Measurements from ENCODE around the gene MAPK1.
"Not testable (repeated sequence)": the region's sequence is repeated elsewhere in the genome, so short reads cannot be mapped to it uniquely, and the experiment has no call there.

Gene MAPK1

DNA sequence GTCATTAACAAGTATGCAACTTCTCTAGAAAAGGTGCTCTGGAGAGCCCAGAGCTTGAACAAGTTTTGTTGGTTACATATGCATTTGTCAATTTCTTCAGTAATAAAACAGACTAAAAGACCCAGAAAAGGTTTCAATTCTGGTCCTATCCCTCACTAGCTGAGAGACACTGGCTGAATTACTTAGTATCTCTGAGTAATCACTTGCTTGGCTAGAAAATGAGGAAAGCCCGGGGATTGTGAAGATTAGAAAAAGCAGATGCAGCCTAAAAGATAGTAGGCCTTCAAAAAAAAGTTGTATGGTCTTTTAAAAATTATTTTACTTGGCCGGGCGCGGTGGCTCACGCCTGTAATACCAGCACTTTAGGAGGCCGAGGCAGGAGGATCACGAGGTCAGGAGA is 41.2 kb downstream of the MAPK1 start:
- Histone ChIP-seq H3K9me3 (ENCODE audit: insufficient read depth, low read depth, low read length) (no peaks in the 10 kb centered on the region), H3K4me1 (ENCODE audit: insufficient read depth, low read length) (peaks cover 8% of the 10 kb centered on the region), H3K36me3 (ENCODE audit: insufficient read depth, low read depth, low read length) (no peaks in the 10 kb centered on the region), H3K9ac (ENCODE audit: low read depth, low read length) (no peak overlapping the region), H3K27ac (ENCODE audit: low read length) (no peak overlapping the region), H3K27me3 (ENCODE audit: insufficient read depth, low read length) (no peaks in the 10 kb centered on the region), H3K4me3 (ENCODE audit: low read length) (no peak overlapping the region)

DNA sequence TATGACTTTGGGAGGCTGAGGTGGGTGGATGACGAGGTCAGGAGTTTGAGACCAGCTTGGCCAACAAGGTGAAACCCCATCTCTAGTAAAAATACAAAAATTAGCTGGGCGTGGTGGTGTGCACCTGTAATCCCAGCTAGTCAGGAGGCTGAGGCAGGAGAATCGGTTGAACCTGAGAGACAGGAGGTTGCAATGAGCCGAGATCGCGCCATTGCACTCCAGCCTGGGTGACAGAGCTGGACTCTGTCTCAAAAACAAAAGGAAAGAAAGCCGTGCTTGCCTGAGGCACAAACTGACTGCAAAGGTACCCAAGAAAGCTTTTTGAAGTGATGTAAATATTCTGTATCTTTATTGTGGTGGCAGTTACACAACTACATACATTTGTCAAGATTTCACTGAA is 42.5 kb downstream of the MAPK1 start:
- H3K9ac ChIP-seq (ENCODE audit: low read depth, low read length); H3K9me3 ChIP-seq (ENCODE audit: insufficient read depth, low read depth, low read length); H3K27ac ChIP-seq (ENCODE audit: low read length); H3K27me3 ChIP-seq (ENCODE audit: insufficient read depth, low read length); H3K4me3 ChIP-seq (ENCODE audit: low read length); H3K4me1 ChIP-seq (ENCODE audit: insufficient read depth, low read length); H3K36me3 ChIP-seq (ENCODE audit: insufficient read depth, low read depth, low read length): not testable (repeated sequence)

DNA sequence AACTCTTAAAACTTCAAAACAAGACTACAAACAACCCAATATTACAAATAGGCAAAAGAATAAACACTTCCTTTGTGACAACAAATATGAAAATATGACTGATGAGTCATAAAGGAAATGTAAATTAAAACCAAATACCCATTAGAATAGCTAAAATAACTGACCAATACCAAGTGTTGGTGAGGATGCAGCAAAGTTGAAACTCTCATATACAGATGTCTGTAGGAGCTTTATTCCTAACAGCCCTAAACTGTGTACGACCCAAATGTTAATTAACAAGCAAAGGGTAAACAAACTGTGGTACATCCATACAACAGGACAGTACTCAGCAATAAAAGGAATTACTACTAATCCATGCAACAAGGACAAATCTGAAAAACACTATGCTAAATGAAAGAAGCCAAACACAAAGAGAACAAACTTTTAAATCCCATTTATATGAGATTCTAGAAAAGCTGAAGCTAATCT is 43.0 kb downstream of the MAPK1 start:
- Histone ChIP-seq H3K36me3 (ENCODE audit: insufficient read depth, low read depth, low read length) (no peaks in the 10 kb centered on the region), H3K9ac (ENCODE audit: low read depth, low read length) (no peak overlapping the region), H3K4me1 (ENCODE audit: insufficient read depth, low read length) (peaks cover 8% of the 10 kb centered on the region), H3K4me3 (ENCODE audit: low read length) (no peak overlapping the region), H3K9me3 (ENCODE audit: insufficient read depth, low read depth, low read length) (no peaks in the 10 kb centered on the region), H3K27me3 (ENCODE audit: insufficient read depth, low read length) (no peaks in the 10 kb centered on the region), H3K27ac (ENCODE audit: low read length) (no peak overlapping the region)

DNA sequence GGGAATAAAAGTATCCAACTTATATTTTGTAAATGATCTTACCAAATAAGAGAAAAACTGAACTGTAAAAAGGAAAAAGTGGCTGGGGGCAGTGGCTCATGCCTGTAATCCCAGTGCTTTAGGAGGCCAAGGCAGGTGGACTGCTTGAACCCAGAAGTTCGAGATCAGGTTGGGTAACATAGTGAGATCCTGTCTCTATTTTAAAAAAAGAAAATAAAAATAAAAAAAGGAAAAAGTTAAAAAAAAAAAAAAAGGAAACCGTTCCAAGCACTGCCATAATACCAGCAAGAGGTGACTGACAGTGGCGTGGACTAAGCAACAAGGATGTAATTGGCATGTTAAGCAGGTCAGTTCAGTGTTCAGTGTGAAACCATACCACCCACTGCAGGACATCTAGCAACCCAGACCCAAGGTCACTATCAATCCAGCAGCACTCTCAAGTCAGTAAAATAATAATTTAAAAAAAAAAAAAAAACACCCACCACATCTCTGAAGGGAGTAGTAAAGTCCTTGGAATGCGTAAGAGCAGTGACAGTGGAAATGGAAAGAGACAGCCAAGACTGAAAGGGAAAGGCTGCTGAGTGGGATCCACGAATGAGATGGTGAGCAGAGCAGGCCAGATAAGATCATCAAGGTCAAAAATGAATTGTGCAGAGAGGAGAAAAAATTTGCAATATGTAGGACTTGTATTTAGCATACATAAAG is 43.6 kb downstream of the MAPK1 start:
- no peak overlapping the region for H3K9ac ChIP-seq (ENCODE audit: low read depth, low read length)
- no peak overlapping the region for H3K4me3 ChIP-seq (ENCODE audit: low read length)
- peaks cover 14% of the 10 kb centered on the region for H3K4me1 ChIP-seq (ENCODE audit: insufficient read depth, low read length)
- no peaks in the 10 kb centered on the region for H3K27me3 ChIP-seq (ENCODE audit: insufficient read depth, low read length)
- H3K27ac ChIP-seq (ENCODE audit: low read length): no peak overlapping the region
- no peaks in the 10 kb centered on the region for H3K9me3 ChIP-seq (ENCODE audit: insufficient read depth, low read depth, low read length)
- no peaks in the 10 kb centered on the region for H3K36me3 ChIP-seq (ENCODE audit: insufficient read depth, low read depth, low read length)

DNA sequence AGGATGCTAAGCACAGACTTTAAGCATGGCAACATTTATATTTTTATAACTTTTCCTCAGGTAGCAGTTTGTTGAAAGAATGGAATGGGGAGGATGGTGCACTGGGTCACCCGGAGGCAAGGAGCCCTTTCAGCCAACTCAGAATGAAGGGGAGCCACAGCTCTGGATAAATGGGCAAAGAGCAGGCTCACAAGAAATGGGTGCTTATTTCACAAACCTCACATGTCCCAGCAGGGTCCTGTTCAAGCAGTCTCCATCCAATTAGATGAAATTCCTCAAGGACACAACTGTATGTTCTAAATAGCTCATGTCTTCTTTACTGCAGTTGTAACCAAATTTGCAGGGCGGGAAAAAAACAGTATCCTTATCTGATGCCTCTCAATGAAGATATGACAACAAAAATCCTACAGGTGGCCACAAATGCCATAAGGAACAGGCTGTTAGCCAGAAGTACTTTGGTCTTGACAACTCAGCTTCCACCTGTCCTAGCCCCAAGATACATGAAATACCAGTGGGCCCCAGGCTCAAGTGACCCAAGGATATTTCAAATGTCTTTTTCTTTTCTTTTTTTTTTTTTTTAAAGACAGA is 48.2 kb downstream of the MAPK1 start:
- Histone ChIP-seq H3K9ac (ENCODE audit: low read depth, low read length) (peak overlapping the region; percentile 5; the same call in 1 of the 2 replicates), H3K4me3 (ENCODE audit: low read length) (no peak overlapping the region), H3K27me3 (ENCODE audit: insufficient read depth, low read length) (no peaks in the 10 kb centered on the region), H3K27ac (ENCODE audit: low read length) (no peak overlapping the region), H3K9me3 (ENCODE audit: insufficient read depth, low read depth, low read length) (no peaks in the 10 kb centered on the region), H3K36me3 (ENCODE audit: insufficient read depth, low read depth, low read length) (no peaks in the 10 kb centered on the region), H3K4me1 (ENCODE audit: insufficient read depth, low read length) (peaks cover 21% of the 10 kb centered on the region)

DNA sequence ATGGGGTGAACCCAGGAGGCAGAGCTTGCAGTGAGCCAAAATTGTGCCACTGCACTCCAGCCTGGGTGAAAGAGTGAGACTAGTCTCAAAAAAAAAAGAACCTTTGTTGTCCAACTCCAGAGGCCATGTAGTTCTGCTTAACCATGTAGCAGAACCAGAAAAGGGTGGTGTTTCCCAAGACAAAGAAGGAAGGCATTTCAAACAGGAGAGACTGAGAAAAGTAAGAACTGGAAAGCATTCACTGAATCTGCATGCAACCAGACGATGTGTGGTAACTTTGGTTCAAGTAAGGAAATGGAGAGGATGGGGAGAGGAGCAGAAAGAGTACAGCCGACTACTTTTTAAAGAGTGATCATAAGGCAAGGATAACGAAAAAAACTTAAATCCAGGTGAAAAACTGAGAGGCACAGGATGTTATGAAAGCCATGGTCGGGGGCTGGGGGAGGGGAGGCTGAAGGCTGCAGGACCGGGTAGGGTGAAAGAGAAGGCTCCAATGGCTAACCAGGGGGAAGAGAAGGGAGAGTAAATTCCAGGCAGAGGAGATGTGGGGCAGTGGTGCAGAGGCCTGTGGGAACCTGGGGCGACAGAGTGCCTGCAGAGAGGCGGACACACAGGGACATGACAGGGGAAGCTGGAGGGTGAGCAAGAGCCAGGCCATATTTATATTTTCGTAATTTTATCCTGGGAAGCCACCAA is 48.8 kb downstream of the MAPK1 start:
- no peaks in the 10 kb centered on the region for H3K27me3 ChIP-seq (ENCODE audit: insufficient read depth, low read length)
- peaks cover 18% of the 10 kb centered on the region for H3K4me1 ChIP-seq (ENCODE audit: insufficient read depth, low read length)
- no peaks in the 10 kb centered on the region for H3K9me3 ChIP-seq (ENCODE audit: insufficient read depth, low read depth, low read length)
- H3K36me3 ChIP-seq (ENCODE audit: insufficient read depth, low read depth, low read length): no peaks in the 10 kb centered on the region
- H3K4me3 ChIP-seq (ENCODE audit: low read length): no peak overlapping the region
- peak overlapping the region; percentile 5; the same call in 1 of the 2 replicates for H3K9ac ChIP-seq (ENCODE audit: low read depth, low read length)
- no peak overlapping the region for H3K27ac ChIP-seq (ENCODE audit: low read length)

DNA sequence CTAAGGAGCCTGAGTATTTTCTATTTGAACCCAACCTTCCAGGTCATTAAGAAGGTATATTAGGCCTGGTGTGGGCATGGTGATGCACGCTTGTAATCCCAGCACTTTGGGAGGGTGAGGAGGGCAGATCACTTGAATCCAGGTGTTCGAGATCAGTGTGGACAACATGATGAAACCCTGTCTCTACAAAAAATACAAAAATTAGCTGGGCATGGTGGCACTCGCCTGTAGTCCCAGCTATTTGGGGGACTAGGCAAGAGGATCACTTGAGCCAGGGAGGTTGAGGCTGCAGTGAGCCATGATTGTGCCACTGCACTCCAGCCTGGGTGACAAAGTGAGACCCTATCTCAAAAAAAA is 50.0 kb downstream of the MAPK1 start:
- H3K9ac ChIP-seq (ENCODE audit: low read depth, low read length); H3K36me3 ChIP-seq (ENCODE audit: insufficient read depth, low read depth, low read length); H3K27me3 ChIP-seq (ENCODE audit: insufficient read depth, low read length); H3K9me3 ChIP-seq (ENCODE audit: insufficient read depth, low read depth, low read length); H3K4me3 ChIP-seq (ENCODE audit: low read length); H3K27ac ChIP-seq (ENCODE audit: low read length): not testable (repeated sequence)
- peaks cover 18% of the 10 kb centered on the region for H3K4me1 ChIP-seq (ENCODE audit: insufficient read depth, low read length)

DNA sequence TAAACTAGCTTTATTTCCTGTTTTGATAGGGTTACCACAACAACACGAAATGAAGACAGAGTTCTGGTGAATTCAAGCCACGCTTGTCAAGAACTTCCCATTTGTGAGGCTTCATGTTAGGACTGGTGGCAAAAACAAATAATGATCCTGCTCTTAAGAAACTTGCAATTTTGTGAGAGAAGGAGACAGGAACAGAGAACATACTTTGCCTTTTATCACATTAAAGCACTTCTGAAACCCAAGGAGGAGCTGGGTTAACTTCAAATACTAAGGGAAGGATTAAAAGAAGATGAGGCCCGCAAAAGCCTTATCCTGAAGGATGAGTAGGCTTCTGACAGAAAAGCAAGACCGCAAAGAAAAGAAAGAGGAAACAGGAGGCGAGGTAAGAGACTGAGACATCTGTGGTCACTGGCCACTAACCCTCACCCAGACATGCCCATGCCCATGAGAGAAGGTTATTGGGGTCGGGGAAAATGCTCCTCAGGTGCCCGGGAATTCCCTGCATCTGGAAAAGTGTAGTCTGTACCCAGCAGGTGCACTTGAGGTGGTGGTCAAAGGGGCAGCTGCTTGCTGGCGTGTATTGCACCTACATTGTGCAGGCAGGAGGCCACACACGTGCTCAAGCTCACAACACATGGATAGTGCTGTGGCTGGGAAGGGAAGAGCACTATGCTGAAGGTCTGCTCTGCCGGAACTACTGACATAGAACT is 50.5 kb downstream of the MAPK1 start:
- H3K9ac ChIP-seq (ENCODE audit: low read depth, low read length): no peak overlapping the region
- no peaks in the 10 kb centered on the region for H3K36me3 ChIP-seq (ENCODE audit: insufficient read depth, low read depth, low read length)
- H3K4me1 ChIP-seq (ENCODE audit: insufficient read depth, low read length): peaks cover 18% of the 10 kb centered on the region
- H3K4me3 ChIP-seq (ENCODE audit: low read length): no peak overlapping the region
- H3K27ac ChIP-seq (ENCODE audit: low read length): no peak overlapping the region
- H3K9me3 ChIP-seq (ENCODE audit: insufficient read depth, low read depth, low read length): peaks cover 2% of the 10 kb centered on the region; the same call in 1 of the 2 replicates
- no peaks in the 10 kb centered on the region for H3K27me3 ChIP-seq (ENCODE audit: insufficient read depth, low read length)

DNA sequence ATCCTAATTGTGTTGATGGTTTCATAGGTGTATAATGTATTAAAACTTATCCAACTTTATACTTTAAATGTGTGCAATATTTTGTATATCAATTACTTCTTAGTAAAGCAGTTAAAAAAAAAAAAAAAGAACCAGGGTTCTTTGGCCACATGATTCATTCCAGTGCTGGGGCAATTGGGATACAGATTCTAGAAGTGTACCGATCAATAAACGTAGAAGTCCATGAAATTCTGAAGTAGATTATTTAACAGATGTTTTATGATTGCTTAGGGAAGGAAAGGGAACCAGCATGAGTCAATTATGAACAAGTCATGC is 51.0 kb downstream of the MAPK1 start:
- H3K9me3 ChIP-seq (ENCODE audit: insufficient read depth, low read depth, low read length): peaks cover 4% of the 10 kb centered on the region; the same call in 1 of the 2 replicates
- H3K4me3 ChIP-seq (ENCODE audit: low read length): no peak overlapping the region
- no peak overlapping the region for H3K27ac ChIP-seq (ENCODE audit: low read length)
- no peaks in the 10 kb centered on the region for H3K27me3 ChIP-seq (ENCODE audit: insufficient read depth, low read length)
- no peaks in the 10 kb centered on the region for H3K36me3 ChIP-seq (ENCODE audit: insufficient read depth, low read depth, low read length)
- H3K9ac ChIP-seq (ENCODE audit: low read depth, low read length): no peak overlapping the region
- peaks cover 18% of the 10 kb centered on the region for H3K4me1 ChIP-seq (ENCODE audit: insufficient read depth, low read length)

DNA sequence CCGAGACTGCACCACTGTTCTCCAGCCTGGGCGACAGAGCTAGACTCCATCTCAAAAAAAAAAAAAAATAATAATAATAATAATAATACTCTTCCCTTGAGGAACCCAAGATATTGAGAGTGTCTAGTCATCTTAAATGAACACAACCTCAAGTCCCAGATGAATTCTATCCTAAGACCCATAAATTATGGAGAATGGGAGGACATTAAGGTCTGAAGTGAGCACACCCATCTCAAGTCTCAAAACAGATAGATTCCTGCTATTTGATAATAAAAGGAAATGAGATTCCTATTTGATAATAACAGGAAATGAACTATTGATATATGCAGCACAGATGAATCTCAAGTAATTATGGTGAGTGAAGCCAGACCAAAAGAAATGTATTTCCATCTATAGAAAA is 51.5 kb downstream of the MAPK1 start:
- Histone ChIP-seq H3K9ac (ENCODE audit: low read depth, low read length) (no peak overlapping the region), H3K4me3 (ENCODE audit: low read length) (no peak overlapping the region), H3K36me3 (ENCODE audit: insufficient read depth, low read depth, low read length) (no peaks in the 10 kb centered on the region), H3K27ac (ENCODE audit: low read length) (no peak overlapping the region), H3K4me1 (ENCODE audit: insufficient read depth, low read length) (peaks cover 18% of the 10 kb centered on the region), H3K27me3 (ENCODE audit: insufficient read depth, low read length) (no peaks in the 10 kb centered on the region), H3K9me3 (ENCODE audit: insufficient read depth, low read depth, low read length) (peaks cover 4% of the 10 kb centered on the region; the same call in 1 of the 2 replicates)

DNA sequence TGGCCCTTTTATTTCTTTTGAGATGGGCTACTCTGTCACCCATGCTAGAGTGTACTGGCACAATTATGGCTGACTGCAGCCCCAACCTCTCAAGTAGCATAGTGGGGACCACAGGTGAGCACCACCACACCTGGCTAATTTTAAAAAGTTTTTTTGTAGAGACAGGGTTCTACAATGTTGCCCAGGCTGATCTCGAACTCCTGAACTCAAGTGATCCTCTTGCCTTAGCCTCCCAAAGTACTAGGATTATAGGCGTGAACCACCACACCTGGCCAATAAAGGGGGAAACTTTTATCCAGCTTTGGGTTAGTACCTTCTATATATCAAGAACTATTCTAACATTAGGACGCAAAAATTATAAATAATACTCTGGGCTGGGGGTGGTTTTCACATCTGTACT is 52.1 kb downstream of the MAPK1 start:
- no peaks in the 10 kb centered on the region for H3K36me3 ChIP-seq (ENCODE audit: insufficient read depth, low read depth, low read length)
- peaks cover 18% of the 10 kb centered on the region for H3K4me1 ChIP-seq (ENCODE audit: insufficient read depth, low read length)
- H3K27ac ChIP-seq (ENCODE audit: low read length): no peak overlapping the region
- H3K9ac ChIP-seq (ENCODE audit: low read depth, low read length): no peak overlapping the region
- H3K9me3 ChIP-seq (ENCODE audit: insufficient read depth, low read depth, low read length): peaks cover 4% of the 10 kb centered on the region; the same call in 1 of the 2 replicates
- no peaks in the 10 kb centered on the region for H3K27me3 ChIP-seq (ENCODE audit: insufficient read depth, low read length)
- H3K4me3 ChIP-seq (ENCODE audit: low read length): no peak overlapping the region
